Measurements from ENCODE around the gene PIGV.
A peak's percentile ranks its signal among the peaks of the same experiment; 100 is the strongest.

DNA sequence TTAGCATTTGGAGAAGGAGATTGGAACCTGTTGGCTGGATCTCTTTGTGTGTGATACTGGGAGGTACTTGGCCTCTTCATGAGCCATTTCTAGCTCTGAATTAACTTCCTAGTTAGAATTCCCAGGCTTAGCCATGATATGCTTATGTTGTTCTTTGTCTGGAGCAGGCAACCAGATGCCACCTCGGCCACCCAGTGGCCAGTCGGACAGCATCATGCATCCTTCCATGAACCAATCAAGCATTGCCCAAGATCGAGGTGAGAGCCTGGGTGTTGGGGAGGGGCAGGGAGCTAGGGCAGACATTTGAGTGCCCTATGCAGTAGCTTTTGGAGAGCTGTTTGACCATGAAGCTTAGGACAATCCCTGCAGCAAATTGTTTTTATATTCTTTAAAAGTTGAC lies 26.5 kb upstream of the PIGV start:
- no peak for TF ChIP-seq EZH2 (IDR thresholded peaks at IDR 0.05; ENCODE audit: borderline replicate concordance, low read length)
- TF ChIP-seq, protein P1, sequence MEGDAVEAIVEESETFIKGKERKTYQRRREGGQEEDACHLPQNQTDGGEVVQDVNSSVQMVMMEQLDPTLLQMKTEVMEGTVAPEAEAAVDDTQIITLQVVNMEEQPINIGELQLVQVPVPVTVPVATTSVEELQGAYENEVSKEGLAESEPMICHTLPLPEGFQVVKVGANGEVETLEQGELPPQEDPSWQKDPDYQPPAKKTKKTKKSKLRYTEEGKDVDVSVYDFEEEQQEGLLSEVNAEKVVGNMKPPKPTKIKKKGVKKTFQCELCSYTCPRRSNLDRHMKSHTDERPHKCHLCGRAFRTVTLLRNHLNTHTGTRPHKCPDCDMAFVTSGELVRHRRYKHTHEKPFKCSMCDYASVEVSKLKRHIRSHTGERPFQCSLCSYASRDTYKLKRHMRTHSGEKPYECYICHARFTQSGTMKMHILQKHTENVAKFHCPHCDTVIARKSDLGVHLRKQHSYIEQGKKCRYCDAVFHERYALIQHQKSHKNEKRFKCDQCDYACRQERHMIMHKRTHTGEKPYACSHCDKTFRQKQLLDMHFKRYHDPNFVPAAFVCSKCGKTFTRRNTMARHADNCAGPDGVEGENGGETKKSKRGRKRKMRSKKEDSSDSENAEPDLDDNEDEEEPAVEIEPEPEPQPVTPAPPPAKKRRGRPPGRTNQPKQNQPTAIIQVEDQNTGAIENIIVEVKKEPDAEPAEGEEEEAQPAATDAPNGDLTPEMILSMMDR (conservative IDR thresholded peaks at IDR 0.05 in 1 of 2, IDR thresholded peaks at IDR 0.05 in 1 of 2; ENCODE audit: extremely low read depth in 1 of 2, insufficient read depth in 1 of 2, low read depth in 1 of 2, low read length in 2 of 2): peak in 1 of 2 donors; percentile 20
